ENCODE results near the gene CXorf66.

GRCh38 chrX:139949703-139950102, 15.6 kb downstream of the CXorf66 start:
- TF ChIP-seq CTCF (IDR thresholded peaks at IDR 0.05) (no peak), POLR2A (IDR thresholded peaks at IDR 0.05) (no peak)
